GM23248 (cell line): ENCODE results near the gene MDN1.

ENCODE experiments used
- EZH2 ChIP-seq: fragments of 200-600 bp; sonication (generic); IDR thresholded peaks from 2 replicates; pipeline ENCODE4 v1.6.1; 2018; ENCODE audit warnings: antibody characterized with exemption, mild to moderate bottlenecking; ENCODE audit not compliant: insufficient read depth, poor library complexity, severe bottlenecking
- EZH2phosphoT487 ChIP-seq: fragments of 200-600 bp; sonication (generic); IDR thresholded peaks from 2 replicates; pipeline ENCODE4 v1.6.1; 2018; ENCODE audit warnings: antibody characterized with exemption, moderate library complexity, mild to moderate bottlenecking, low read depth; ENCODE audit not compliant: insufficient read depth

DNA sequence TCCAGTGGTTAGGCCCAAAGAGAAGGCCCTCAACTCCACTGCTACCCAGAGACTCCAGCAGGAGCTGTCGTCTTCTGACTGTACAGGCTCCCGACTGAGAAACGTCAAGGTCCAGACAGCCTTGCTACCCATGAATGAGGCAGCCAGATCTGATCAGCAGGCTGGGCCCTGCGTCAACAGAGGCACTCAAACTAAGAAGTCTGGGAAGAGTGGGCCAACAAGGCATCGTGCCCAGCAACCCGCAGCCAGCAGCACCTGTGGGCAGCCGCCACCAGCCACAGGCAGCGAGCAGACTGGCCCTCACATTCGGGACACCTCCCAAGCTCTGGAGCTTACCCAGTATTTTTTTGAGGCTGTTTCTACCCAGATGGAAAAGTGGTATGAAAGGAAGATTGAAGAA, 189.1 kb downstream of the MDN1 start:
- no peak for TF ChIP-seq EZH2phosphoT487
- TF ChIP-seq EZH2: no peak
